Panc1 (cell line): ENCODE results near the gene CDYL. TPM values are rescaled to one million over a fixed set of nuclear protein-coding genes. Genes with fewer than 3 reads are reported as not detected.

Experiments used
- ATAC-seq: fragments of 200-7000 bp; cut with Tn5 transposase; 2 replicates; pipeline ENCODE4 v1.9.1; 2020; ENCODE audit warnings: mild to moderate bottlenecking, moderate library complexity
- BruUV-seq: library from RNA; stranded (reverse); fragments of 400-500 nt; replicated peaks from 2 replicates; lab custom pipeline; 2021; lab: Mats Ljungman, UMichigan
- CTCF ChIA-PET: fragments of 300-600 bp; sonication (Branson Sonifier 250); formaldehyde crosslinking; loops from one replicate; lab custom pipeline; 2022; ENCODE audit warnings: antibody characterized with exemption; lab: Charles Lee
- POLR2A ChIA-PET: fragments of 300-600 bp; sonication (Branson Sonifier 250); formaldehyde crosslinking; loops from one replicate; lab custom pipeline; 2022; ENCODE audit warnings: antibody characterized with exemption; lab: Charles Lee
- DNase-seq: peaks from one replicate; pipeline ENCODE4 v3.0.0-alpha.2; 2010; ENCODE audit warnings: low read depth, low spot score
- H3K27ac ChIP-seq: 2 replicates; pipeline ENCODE4 v1.5.1; 2011; ENCODE audit warnings: mild to moderate bottlenecking, low read length, inconsistent platforms
- H3K27me3 ChIP-seq: fragments of 200-500 bp; sonication (Bioruptor generic); 2 replicates; pipeline ENCODE4 v1.6.0; 2014; ENCODE audit warnings: low read length, inconsistent platforms; ENCODE audit not compliant: control insufficient read depth, insufficient read depth
- H3K36me3 ChIP-seq: fragments of 200-500 bp; sonication (Bioruptor generic); 2 replicates; pipeline ENCODE4 v1.5.1; 2014; ENCODE audit warnings: inconsistent platforms, mild to moderate bottlenecking, low read length, moderate library complexity; ENCODE audit not compliant: control insufficient read depth, insufficient read depth
- H3K4me1 ChIP-seq: 2 replicates; pipeline ENCODE4 v1.5.1; 2011; ENCODE audit warnings: inconsistent platforms, mild to moderate bottlenecking, low read length, moderate library complexity; ENCODE audit not compliant: control insufficient read depth, insufficient read depth
- H3K4me3 ChIP-seq, 2 experiments: 2 replicates each; pipeline ENCODE4 v1.5.1; 2011 to 2012; ENCODE audit warnings: low read depth in 2 of 2, low read length in 2 of 2, mild to moderate bottlenecking in 2 of 2, inconsistent platforms in 1 of 2, moderate library complexity in 1 of 2
- H3K9me3 ChIP-seq: fragments of 200-500 bp; sonication (Bioruptor generic); 2 replicates; pipeline ENCODE4 v1.5.1; 2014; ENCODE audit warnings: low read depth, mild to moderate bottlenecking, inconsistent platforms, low read length, moderate library complexity; ENCODE audit not compliant: control insufficient read depth, insufficient read depth
- CTCF ChIP-seq: fragments of 450-650 bp; IDR thresholded peaks from 2 replicates; pipeline ENCODE4 v1.5.1; 2017; ENCODE audit warnings: mild to moderate bottlenecking
- POLR2AphosphoS5 ChIP-seq: IDR thresholded peaks from 2 replicates; pipeline ENCODE4 v1.6.1; 2012; ENCODE audit warnings: mild to moderate bottlenecking, low read depth, low read length, moderate library complexity
- REST ChIP-seq, 2 experiments: IDR thresholded peaks; 2 replicates each; pipeline ENCODE4 v1.6.1; 2011 to 2012; ENCODE audit warnings: low read depth in 2 of 2, control low read depth in 1 of 2, low read length in 1 of 2, mild to moderate bottlenecking in 1 of 2, moderate library complexity in 1 of 2; ENCODE audit not compliant: insufficient read depth in 1 of 2
- SIN3A ChIP-seq: IDR thresholded peaks from 2 replicates; pipeline ENCODE4 v1.6.1; 2012; ENCODE audit warnings: low read depth, mild to moderate bottlenecking, low read length, moderate library complexity, borderline replicate concordance; ENCODE audit not compliant: insufficient read depth
- TCF7L2 ChIP-seq: IDR thresholded peaks from 2 replicates; pipeline ENCODE4 v1.6.1; 2011; ENCODE audit warnings: mild to moderate bottlenecking, low read depth, low read length, inconsistent platforms
- in situ Hi-C: cut with HindIII; loops from 2 replicates; pipeline ENCODE4 v1.10.0; 2016; ENCODE audit warnings: low sequenced_read_pairs, low pct_unique_long_range_greater_than_20kb
- intact Hi-C: fragments of 100-400 bp; cut with micrococcal nuclease; formaldehyde crosslinking; loops from one replicate; pipeline ENCODE4 v1.10.0; 2022; ENCODE audit not compliant: unreplicated experiment
- total RNA-seq: library from RNA; stranded (reverse); gene quantifications from one replicate; pipeline ENCODE4 v1.2.1, GENCODE V29; 2021; ENCODE audit not compliant: unreplicated experiment

The CDYL gene
- total RNA-seq, 1 experiment from 2014 or later: 61.4 TPM

- Histone ChIP-seq H3K27me3 (no peaks in the 10 kb centered on the region), H3K36me3 (no peaks in the 10 kb centered on the region), H3K9me3 (peaks cover 3% of the 10 kb centered on the region; the same call in 1 of the 2 replicates), H3K27ac (no peak overlapping the region), H3K4me1 (no peaks in the 10 kb centered on the region), H3K4me3 (no peak overlapping the region)
- DNase-seq (no peak), ATAC-seq (no peak)
- intact Hi-C loops (no loop called here), in situ Hi-C loops (no loop called here)
- POLR2A ChIA-PET: interaction anchor here (0.8 kb wide), 1 partner anchor 157 kb away, joined by 5 read pairs; no protein-coding TSS in a partner anchor
- CTCF ChIA-PET: no interaction called here
- TF ChIP-seq SIN3A: no peak
- TF ChIP-seq POLR2AphosphoS5: no peak
- no peak for TF ChIP-seq CTCF
- no peak for TF ChIP-seq REST (IDR thresholded peaks at IDR 0.05; ENCODE audit: insufficient read depth in 1 of 2, low read depth in 2 of 2, low read length in 1 of 2)
- no peak for TF ChIP-seq TCF7L2
- BruUV-seq: no TSS peak
These were observed 207.1 kb downstream of the CDYL start for GRCh38 chr6:4983322-4983721.

- H3K4me1 ChIP-seq: no peaks in the 10 kb centered on the region
- no TSS peak for BruUV-seq
- in situ Hi-C loops (no loop called here), intact Hi-C loops (no loop called here)
- H3K27me3 ChIP-seq: no peaks in the 10 kb centered on the region
- H3K36me3 ChIP-seq: no peaks in the 10 kb centered on the region
- no peak for TF ChIP-seq SIN3A
- TF ChIP-seq POLR2AphosphoS5: no peak
- TF ChIP-seq CTCF: no peak
- no peak for TF ChIP-seq REST (IDR thresholded peaks at IDR 0.05; ENCODE audit: insufficient read depth in 1 of 2, low read depth in 2 of 2, low read length in 1 of 2)
- no peak for TF ChIP-seq TCF7L2
- ChIA-PET CTCF (no interaction called here), POLR2A (no interaction called here)
- H3K9me3 ChIP-seq: no peaks in the 10 kb centered on the region
- H3K4me3 ChIP-seq: no peak overlapping the region
- ATAC-seq (no peak), DNase-seq (no peak)
- H3K27ac ChIP-seq: no peak overlapping the region
These were observed 210.8 kb downstream of the CDYL start for GRCh38 chr6:4986999-4987398.
